Measurements from ENCODE around the gene LMBRD1. TPM values are rescaled to one million over a fixed set of nuclear protein-coding genes. Genes with fewer than 3 reads are reported as not detected.
A peak's percentile ranks its signal among the peaks of the same experiment; 100 is the strongest.

LMBRD1 gene
- total RNA-seq = 91.3 TPM
- 102 TPM for polyA plus RNA-seq (ENCODE audit: insufficient read depth, low read depth, low replicate concordance)
- long read RNA-seq, donor 1, transcript LMBRD1-202 (16 exons, 2,264 nt) = major isoform, 24 of 35 reads
- long read RNA-seq, donor 1, partial matches to known transcripts = 9 of 35 reads
- long read RNA-seq, donor 1, other reads (novel, unspliced or antisense) = 0 of 35 reads
- long read RNA-seq, donor 2, transcript LMBRD1-202 (16 exons, 2,264 nt) = major isoform, 33 of 59 reads
- long read RNA-seq, donor 2, partial matches to known transcripts = 21 of 59 reads
- long read RNA-seq, donor 2, other reads (novel, unspliced or antisense) = 0 of 59 reads
- long read RNA-seq, donor 3, transcript LMBRD1-202 (16 exons, 2,264 nt) = major isoform, 38 of 59 reads
- long read RNA-seq, donor 3, partial matches to known transcripts = 15 of 59 reads
- long read RNA-seq, donor 3, other reads (novel, unspliced or antisense) = 0 of 59 reads
- long read RNA-seq, donor 4, transcript LMBRD1-202 (16 exons, 2,264 nt) = major isoform, 22 of 24 reads
- long read RNA-seq, donor 4, partial matches to known transcripts = 0 of 24 reads
- long read RNA-seq, donor 4, other reads (novel, unspliced or antisense) = 0 of 24 reads
- long read RNA-seq, donor 5, partial matches to known transcripts = 0 of 3 reads
- long read RNA-seq, donor 5, other reads (novel, unspliced or antisense) = 0 of 3 reads
- long read RNA-seq, donor 6, transcript LMBRD1-202 (16 exons, 2,264 nt) = major isoform, 40 of 76 reads
- long read RNA-seq, donor 6, partial matches to known transcripts = 30 of 76 reads
- long read RNA-seq, donor 6, other reads (novel, unspliced or antisense) = 0 of 76 reads
- long read RNA-seq, donor 7, transcript LMBRD1-202 (16 exons, 2,264 nt) = major isoform, 51 of 64 reads
- long read RNA-seq, donor 7, partial matches to known transcripts = 5 of 64 reads
- long read RNA-seq, donor 7, other reads (novel, unspliced or antisense) = 6 of 64 reads
- long read RNA-seq, donor 8, transcript LMBRD1-202 (16 exons, 2,264 nt) = major isoform, 25 of 39 reads
- long read RNA-seq, donor 8, partial matches to known transcripts = 11 of 39 reads
- long read RNA-seq, donor 8, other reads (novel, unspliced or antisense) = 0 of 39 reads
- long read RNA-seq, donor 9, transcript LMBRD1-202 (16 exons, 2,264 nt) = major isoform, 17 of 28 reads
- long read RNA-seq, donor 9, partial matches to known transcripts = 9 of 28 reads
- long read RNA-seq, donor 9, other reads (novel, unspliced or antisense) = 0 of 28 reads
- long read RNA-seq, donor 10, transcript LMBRD1-202 (16 exons, 2,264 nt) = major isoform, 27 of 64 reads
- long read RNA-seq, donor 10, partial matches to known transcripts = 30 of 64 reads
- long read RNA-seq, donor 10, other reads (novel, unspliced or antisense) = 0 of 64 reads

DNA sequence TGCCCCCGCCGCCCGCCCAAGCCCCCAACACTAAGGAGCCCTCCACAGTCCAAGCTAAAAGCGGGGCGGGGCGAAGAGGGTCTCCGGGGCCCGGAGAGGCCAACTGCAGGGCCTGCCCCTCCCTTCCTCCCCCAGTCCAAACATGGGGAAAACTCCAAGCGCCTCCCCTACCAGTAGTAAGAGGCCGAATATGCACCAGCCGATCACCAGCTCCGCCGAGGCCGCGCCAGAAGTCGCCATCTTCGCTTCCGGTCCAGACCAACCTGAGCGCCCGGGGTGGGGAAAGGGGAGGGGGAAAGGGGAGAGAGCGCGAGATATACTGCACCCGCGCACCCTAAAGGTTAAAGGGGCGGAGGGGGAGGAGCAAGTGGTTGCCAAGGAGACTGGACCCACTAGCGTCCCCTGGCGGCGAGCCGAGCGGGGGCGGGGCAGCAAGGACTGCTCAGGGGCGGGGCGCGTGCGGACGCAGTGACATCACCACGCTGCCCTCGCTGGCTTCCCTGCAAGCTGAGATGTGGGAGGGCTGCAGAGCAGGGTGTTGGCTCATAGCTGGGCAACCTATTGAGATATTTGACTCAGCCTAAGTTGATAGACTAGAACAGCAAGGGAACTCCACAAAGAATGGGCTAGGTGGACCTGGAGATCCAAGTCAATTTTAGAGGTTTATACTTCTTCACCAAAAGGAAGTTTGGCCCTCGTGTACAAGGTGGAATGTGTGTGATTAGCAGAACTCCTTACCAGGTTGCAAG is at the start of gene LMBRD1:
Gene LMBRD1 (minus strand): TSS at position 369 of the 749 bp plus-strand sequence. CDS start 129 bp downstream, at position 240.
- TF ChIP-seq, protein P1, sequence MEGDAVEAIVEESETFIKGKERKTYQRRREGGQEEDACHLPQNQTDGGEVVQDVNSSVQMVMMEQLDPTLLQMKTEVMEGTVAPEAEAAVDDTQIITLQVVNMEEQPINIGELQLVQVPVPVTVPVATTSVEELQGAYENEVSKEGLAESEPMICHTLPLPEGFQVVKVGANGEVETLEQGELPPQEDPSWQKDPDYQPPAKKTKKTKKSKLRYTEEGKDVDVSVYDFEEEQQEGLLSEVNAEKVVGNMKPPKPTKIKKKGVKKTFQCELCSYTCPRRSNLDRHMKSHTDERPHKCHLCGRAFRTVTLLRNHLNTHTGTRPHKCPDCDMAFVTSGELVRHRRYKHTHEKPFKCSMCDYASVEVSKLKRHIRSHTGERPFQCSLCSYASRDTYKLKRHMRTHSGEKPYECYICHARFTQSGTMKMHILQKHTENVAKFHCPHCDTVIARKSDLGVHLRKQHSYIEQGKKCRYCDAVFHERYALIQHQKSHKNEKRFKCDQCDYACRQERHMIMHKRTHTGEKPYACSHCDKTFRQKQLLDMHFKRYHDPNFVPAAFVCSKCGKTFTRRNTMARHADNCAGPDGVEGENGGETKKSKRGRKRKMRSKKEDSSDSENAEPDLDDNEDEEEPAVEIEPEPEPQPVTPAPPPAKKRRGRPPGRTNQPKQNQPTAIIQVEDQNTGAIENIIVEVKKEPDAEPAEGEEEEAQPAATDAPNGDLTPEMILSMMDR (IDR thresholded peaks at IDR 0.05; ENCODE audit: borderline replicate concordance, extremely low read depth, insufficient read depth) = peak; percentile 88
- intact Hi-C loops (cut with DNase I) = no loop called here
- Histone ChIP-seq H3K36me3 (ENCODE audit: control insufficient read depth in 2 of 3, insufficient read depth in 3 of 3, low read length in 3 of 3) (no peaks in the 10 kb centered on the region), H3K9me3 (ENCODE audit: control insufficient read depth in 2 of 3, insufficient read depth in 1 of 3, low read length in 3 of 3) (no peaks in the 10 kb centered on the region), H3K27ac (ENCODE audit: low read depth in 2 of 2, low read length in 2 of 2) (peak within 1 kb of the TSS; percentile 94 to 97), H3K4me1 (ENCODE audit: control insufficient read depth in 2 of 3, insufficient read depth in 2 of 3, low read depth in 1 of 3, low read length in 3 of 3) (peaks cover 0 to 9% (median 7%) of the 10 kb centered on the region in 3 donors), H3K4me3 (ENCODE audit: low read length in 3 of 3) (peak within 1 kb of the TSS; percentile 91 to 97 (median 95)), H3K27me3 (ENCODE audit: control insufficient read depth, insufficient read depth, low read length) (no peaks in the 10 kb centered on the region), H3K9ac (ENCODE audit: low read length in 3 of 3) (peak within 1 kb of the TSS; percentile 81 to 96 (median 92))
- FAIRE-seq (peak; percentile 13), DNase-seq (peak; percentile 96 to 99 (median 97))

DNA sequence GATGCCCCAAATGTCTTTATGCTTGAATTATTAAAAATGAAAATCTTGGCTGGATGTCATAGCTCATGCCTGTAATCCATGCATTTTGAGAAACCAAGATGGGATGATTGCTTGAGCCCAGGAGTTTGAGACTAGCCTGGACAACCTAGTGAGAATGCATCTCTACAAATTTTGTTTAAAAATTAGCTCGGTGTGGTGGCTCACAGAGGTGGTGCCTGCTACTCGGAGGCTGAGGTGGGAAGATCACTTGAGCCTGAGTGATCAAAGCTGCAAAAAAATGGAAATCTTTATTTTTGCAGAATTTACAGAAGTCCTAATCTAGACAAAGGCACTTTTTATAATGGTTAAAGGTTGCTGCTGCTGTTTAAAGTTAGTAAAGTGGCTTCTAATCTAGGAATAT is 49.5 kb upstream of the LMBRD1 start:
- H3K4me3 ChIP-seq (ENCODE audit: low read length in 3 of 3) = no peak overlapping the region
- TF ChIP-seq, protein P1 (IDR thresholded peaks at IDR 0.05; ENCODE audit: borderline replicate concordance, extremely low read depth, insufficient read depth) = no peak
- H3K27ac ChIP-seq (ENCODE audit: low read depth in 2 of 2, low read length in 2 of 2) = no peak overlapping the region
- H3K4me1 ChIP-seq (ENCODE audit: control insufficient read depth in 2 of 3, insufficient read depth in 2 of 3, low read depth in 1 of 3, low read length in 3 of 3) = no peaks in the 10 kb centered on the region
- no peaks in the 10 kb centered on the region for H3K36me3 ChIP-seq (ENCODE audit: control insufficient read depth in 2 of 3, insufficient read depth in 3 of 3, low read length in 3 of 3)
- H3K27me3 ChIP-seq (ENCODE audit: control insufficient read depth, insufficient read depth, low read length) = no peaks in the 10 kb centered on the region
- intact Hi-C loops (cut with DNase I) = no loop called here
- H3K9ac ChIP-seq (ENCODE audit: low read length in 3 of 3) = no peak overlapping the region
- DNase-seq (no peak), FAIRE-seq (no peak)
- no peaks in the 10 kb centered on the region for H3K9me3 ChIP-seq (ENCODE audit: control insufficient read depth in 2 of 3, insufficient read depth in 1 of 3, low read length in 3 of 3)

DNA sequence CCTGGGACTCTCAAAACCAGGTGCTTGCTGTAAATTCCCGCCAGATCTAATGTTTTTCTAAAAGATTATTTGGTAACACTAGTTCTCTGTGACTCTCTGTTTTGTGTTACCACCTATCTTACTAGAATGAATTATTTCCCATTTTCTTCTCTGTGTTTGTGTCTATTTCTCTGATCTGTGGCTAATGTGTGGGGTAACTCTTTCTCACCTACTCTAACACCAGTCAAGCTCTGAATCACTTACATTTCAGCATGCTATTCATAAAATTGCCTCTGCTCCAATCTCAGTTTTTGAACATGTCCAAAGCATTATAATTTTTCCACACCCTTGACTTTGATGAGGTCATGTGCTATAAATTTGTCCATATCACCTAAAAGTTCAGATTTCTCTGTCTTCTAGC is 46.4 kb upstream of the LMBRD1 start:
- Histone ChIP-seq H3K9ac (ENCODE audit: low read length in 3 of 3) (no peak overlapping the region), H3K36me3 (ENCODE audit: control insufficient read depth in 2 of 3, insufficient read depth in 3 of 3, low read length in 3 of 3) (no peaks in the 10 kb centered on the region), H3K9me3 (ENCODE audit: control insufficient read depth in 2 of 3, insufficient read depth in 1 of 3, low read length in 3 of 3) (no peaks in the 10 kb centered on the region), H3K27ac (ENCODE audit: low read depth in 2 of 2, low read length in 2 of 2) (no peak overlapping the region), H3K27me3 (ENCODE audit: control insufficient read depth, insufficient read depth, low read length) (no peaks in the 10 kb centered on the region), H3K4me3 (ENCODE audit: low read length in 3 of 3) (no peak overlapping the region), H3K4me1 (ENCODE audit: control insufficient read depth in 2 of 3, insufficient read depth in 2 of 3, low read depth in 1 of 3, low read length in 3 of 3) (no peaks in the 10 kb centered on the region)
- intact Hi-C loops (cut with DNase I) = no loop called here
- FAIRE-seq (no peak), DNase-seq (no peak)
- TF ChIP-seq, protein P1 (IDR thresholded peaks at IDR 0.05; ENCODE audit: borderline replicate concordance, extremely low read depth, insufficient read depth) = no peak
